Tibial artery (tissue), 4 donors: ENCODE measurements around the gene GLIS1.

Experiments
- DNase-seq, 2 donors: peaks; one replicate each; pipeline ENCODE4 v3.0.0-alpha.2; 2019
- H3K27ac ChIP-seq, 2 donors: fragments of 200-600 bp; sonication (generic) in 1 of 2; 1 replicate in 1 of 2; 2 replicates in 1 of 2; pipeline ENCODE4 v1.5.1; 2018 to 2019; ENCODE audit warnings: mild to moderate bottlenecking in 1 of 2
- H3K27me3 ChIP-seq, 2 donors: fragments of 200-600 bp; sonication (generic) in 1 of 2; one replicate each; pipeline versions ENCODE4 v1.5.1 to v1.6.0; 2016 to 2019
- H3K36me3 ChIP-seq, 3 donors: fragments of 200-600 bp; sonication (generic) in 2 of 3; one replicate each; pipeline ENCODE4 v1.5.1; 2016 to 2019; ENCODE audit warnings: mild to moderate bottlenecking in 2 of 3
- H3K4me1 ChIP-seq, 4 donors: fragments of 200-600 bp; sonication (generic) in 2 of 4; 1 replicate in 3 of 4; 2 replicates in 1 of 4; pipeline ENCODE4 v1.5.1; 2016 to 2019
- H3K4me3 ChIP-seq, 2 donors: fragments of 200-600 bp; sonication (generic) in 1 of 2; 1 replicate in 1 of 2; 2 replicates in 1 of 2; pipeline ENCODE4 v1.5.1; 2018 to 2019; ENCODE audit warnings: mild to moderate bottlenecking in 2 of 2
- H3K9me3 ChIP-seq, 3 donors: fragments of 200-600 bp; sonication (generic) in 1 of 3; one replicate each; pipeline ENCODE4 v1.5.1; 2016 to 2019
- intact Hi-C: fragments of 100-400 bp; cut with DNase I; formaldehyde crosslinking; loops from one replicate; pipeline ENCODE4 v1.15.0; 2023; ENCODE audit warnings: low total_unique reads
- TF ChIP-seq, protein P1 (sequence below), 2 experiments: fragments of 200-600 bp in 1 of 2; fragments of 450-650 bp in 1 of 2; IDR thresholded peaks; one replicate each; pipeline ENCODE4 v1.5.1; 2017 to 2019; ENCODE audit warnings: antibody characterized with exemption in 2 of 2, mild to moderate bottlenecking in 1 of 2, moderate library complexity in 1 of 2

The GLIS1 gene

DNA sequence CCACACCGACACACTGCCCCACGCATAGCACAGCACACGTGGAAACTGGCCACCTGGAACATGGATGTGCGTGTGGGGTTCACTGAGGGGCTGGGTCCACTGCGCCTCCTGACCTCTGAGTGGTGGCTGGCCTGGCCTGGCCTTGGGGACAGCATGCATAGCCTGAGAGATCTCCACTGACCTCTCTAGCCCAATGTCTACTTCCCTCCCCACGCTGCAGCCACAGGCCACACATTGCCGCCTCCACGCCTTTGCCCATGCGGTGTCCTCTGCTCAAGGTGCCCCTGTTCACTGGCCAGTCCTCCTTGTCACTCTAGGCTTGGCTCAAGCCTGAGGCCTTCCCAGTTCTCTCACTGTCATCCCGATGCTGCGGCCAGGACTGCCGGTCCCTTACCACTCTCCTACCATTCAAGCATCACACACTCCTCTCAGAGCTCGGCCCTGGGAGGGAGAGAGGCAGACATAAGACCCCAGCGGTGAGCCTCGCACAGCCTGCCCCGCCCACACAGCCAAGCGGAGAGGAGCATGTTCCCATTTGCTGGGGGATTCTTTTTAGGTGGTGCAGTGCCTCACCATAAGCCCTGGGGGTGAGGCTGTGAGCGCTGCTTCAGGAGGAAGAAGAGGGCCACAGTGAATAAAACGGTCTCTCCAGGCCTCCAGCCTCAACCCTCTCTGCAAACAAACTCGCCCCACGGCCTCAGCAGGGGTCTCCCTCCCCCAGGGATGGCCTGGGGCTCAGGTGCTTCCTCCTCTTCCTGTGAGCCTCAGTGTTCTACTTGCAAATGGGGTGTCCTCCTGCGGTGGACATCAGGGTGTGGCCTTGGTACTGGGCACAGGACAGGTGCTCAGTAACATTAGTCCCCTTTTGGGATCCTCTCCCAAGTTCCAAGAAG, 199.0 kb downstream of the GLIS1 start:
- Histone ChIP-seq H3K4me3 (no peak overlapping the region), H3K4me1 (peaks cover 0 to 14% (median 0%) of the 10 kb centered on the region in 4 donors), H3K9me3 (no peaks in the 10 kb centered on the region), H3K27ac (no peak overlapping the region), H3K36me3 (no peaks in the 10 kb centered on the region), H3K27me3 (peaks cover 0 to 20% of the 10 kb centered on the region in 2 donors)
- intact Hi-C loops, result no loop called here
- TF ChIP-seq, protein P1, sequence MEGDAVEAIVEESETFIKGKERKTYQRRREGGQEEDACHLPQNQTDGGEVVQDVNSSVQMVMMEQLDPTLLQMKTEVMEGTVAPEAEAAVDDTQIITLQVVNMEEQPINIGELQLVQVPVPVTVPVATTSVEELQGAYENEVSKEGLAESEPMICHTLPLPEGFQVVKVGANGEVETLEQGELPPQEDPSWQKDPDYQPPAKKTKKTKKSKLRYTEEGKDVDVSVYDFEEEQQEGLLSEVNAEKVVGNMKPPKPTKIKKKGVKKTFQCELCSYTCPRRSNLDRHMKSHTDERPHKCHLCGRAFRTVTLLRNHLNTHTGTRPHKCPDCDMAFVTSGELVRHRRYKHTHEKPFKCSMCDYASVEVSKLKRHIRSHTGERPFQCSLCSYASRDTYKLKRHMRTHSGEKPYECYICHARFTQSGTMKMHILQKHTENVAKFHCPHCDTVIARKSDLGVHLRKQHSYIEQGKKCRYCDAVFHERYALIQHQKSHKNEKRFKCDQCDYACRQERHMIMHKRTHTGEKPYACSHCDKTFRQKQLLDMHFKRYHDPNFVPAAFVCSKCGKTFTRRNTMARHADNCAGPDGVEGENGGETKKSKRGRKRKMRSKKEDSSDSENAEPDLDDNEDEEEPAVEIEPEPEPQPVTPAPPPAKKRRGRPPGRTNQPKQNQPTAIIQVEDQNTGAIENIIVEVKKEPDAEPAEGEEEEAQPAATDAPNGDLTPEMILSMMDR (IDR thresholded peaks at IDR 0.05), result no peak
- DNase-seq, result no peak

- DNase-seq, result no peak
- no peak overlapping the region for H3K4me3 ChIP-seq
- TF ChIP-seq, protein P1 (IDR thresholded peaks at IDR 0.05), result no peak
- H3K9me3 ChIP-seq, result no peaks in the 10 kb centered on the region
- peaks cover 0 to 14% of the 10 kb centered on the region in 2 donors for H3K27me3 ChIP-seq
- intact Hi-C loops, result no loop called here
- no peaks in the 10 kb centered on the region for H3K36me3 ChIP-seq
- peaks cover 0 to 14% (median 0%) of the 10 kb centered on the region in 4 donors for H3K4me1 ChIP-seq
- no peak overlapping the region for H3K27ac ChIP-seq
Measured at GRCh38 chr1:53539226-53539625, 199.7 kb downstream of the GLIS1 start.

DNA sequence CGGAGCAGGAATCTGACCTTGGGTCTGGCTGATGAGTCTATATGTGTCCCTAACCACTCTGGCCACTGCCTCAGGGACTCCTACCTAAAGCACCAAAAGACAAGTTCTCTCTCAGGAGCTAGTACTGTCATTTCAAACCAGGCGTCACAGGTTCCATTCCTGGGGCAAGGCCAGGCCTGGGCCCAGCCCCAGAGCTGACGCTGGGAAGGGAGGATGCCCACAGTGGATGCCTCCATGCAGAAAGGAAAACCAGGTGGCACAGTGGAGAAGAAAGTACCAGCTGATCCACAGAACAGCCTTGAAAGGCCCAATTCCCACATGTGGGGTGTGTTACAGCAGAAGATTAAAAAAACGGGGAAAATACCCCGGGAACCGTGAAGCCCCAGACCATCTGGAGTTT, 202.4 kb downstream of the GLIS1 start:
- no peak for DNase-seq
- no peak overlapping the region for H3K27ac ChIP-seq
- TF ChIP-seq, protein P1 (IDR thresholded peaks at IDR 0.05), result no peak
- H3K4me3 ChIP-seq, result no peak overlapping the region
- no peaks in the 10 kb centered on the region for H3K36me3 ChIP-seq
- H3K27me3 ChIP-seq, result peaks cover 0 to 7% of the 10 kb centered on the region in 2 donors
- intact Hi-C loops, result no loop called here
- H3K4me1 ChIP-seq, result peaks cover 0 to 4% (median 0%) of the 10 kb centered on the region in 4 donors
- no peaks in the 10 kb centered on the region for H3K9me3 ChIP-seq

DNA sequence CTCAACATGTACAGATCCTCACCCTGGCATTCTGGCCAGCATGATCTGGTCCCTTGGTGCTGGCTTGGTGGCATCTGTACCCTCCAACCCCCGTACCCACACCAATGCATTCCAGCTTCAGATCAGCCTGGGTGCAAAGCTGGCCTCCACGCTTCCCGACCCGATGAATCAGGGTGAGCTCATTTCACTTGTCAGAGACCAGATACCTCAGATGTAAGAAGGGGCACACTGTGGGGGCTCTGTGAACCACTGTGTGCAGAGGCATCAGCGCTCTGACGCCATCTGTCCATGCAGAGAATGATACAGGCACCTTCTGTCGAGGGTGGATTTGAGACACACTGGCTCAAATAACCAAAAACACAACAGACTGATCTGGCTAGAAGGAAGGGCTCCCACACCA, 203.1 kb downstream of the GLIS1 start:
- no peak overlapping the region for H3K4me3 ChIP-seq
- H3K27me3 ChIP-seq, result peaks cover 0 to 5% of the 10 kb centered on the region in 2 donors
- no peak overlapping the region for H3K27ac ChIP-seq
- intact Hi-C loops, result no loop called here
- DNase-seq, result no peak
- TF ChIP-seq, protein P1 (IDR thresholded peaks at IDR 0.05), result no peak
- H3K36me3 ChIP-seq, result no peaks in the 10 kb centered on the region
- H3K9me3 ChIP-seq, result no peaks in the 10 kb centered on the region
- no peaks in the 10 kb centered on the region for H3K4me1 ChIP-seq

- Histone ChIP-seq H3K27me3 (peaks cover 0 to 5% of the 10 kb centered on the region in 2 donors), H3K4me3 (no peak overlapping the region), H3K4me1 (no peaks in the 10 kb centered on the region), H3K9me3 (no peaks in the 10 kb centered on the region), H3K36me3 (no peaks in the 10 kb centered on the region), H3K27ac (no peak overlapping the region)
- TF ChIP-seq, protein P1 (IDR thresholded peaks at IDR 0.05), result no peak
- intact Hi-C loops, result no loop called here
- DNase-seq, result no peak
Measured at GRCh38 chr1:53535226-53535625, 203.7 kb downstream of the GLIS1 start.
